Measurements from ENCODE around the gene LRRC8A.

LRRC8A gene

GRCh38 chr9:128928624-128929023 lies 46.7 kb downstream of the LRRC8A start:
- no peak for DNase-seq (ENCODE audit: low read depth)
- TF ChIP-seq POLR2A (IDR thresholded peaks at IDR 0.05; ENCODE audit: extremely low read depth, insufficient read length) (no peak), CTCF (IDR thresholded peaks at IDR 0.05; ENCODE audit: low read depth, low read length) (no peak), MAX (IDR thresholded peaks at IDR 0.05; ENCODE audit: low read depth, low read length) (no peak), MYC (IDR thresholded peaks at IDR 0.05; ENCODE audit: low read depth, low read length) (no peak)

GRCh38 chr9:128929560-128929959 lies 47.6 kb downstream of the LRRC8A start:
- H3K4me3 ChIP-seq (ENCODE audit: low read depth, low read length): no peak overlapping the region
- TF ChIP-seq MAX (IDR thresholded peaks at IDR 0.05; ENCODE audit: low read depth, low read length): no peak
- no peak for TF ChIP-seq MYC (IDR thresholded peaks at IDR 0.05; ENCODE audit: low read depth, low read length)
- TF ChIP-seq POLR2A (IDR thresholded peaks at IDR 0.05; ENCODE audit: extremely low read depth, insufficient read length): no peak
- no peak for TF ChIP-seq CTCF (IDR thresholded peaks at IDR 0.05; ENCODE audit: low read depth, low read length)
- DNase-seq (ENCODE audit: low read depth): no peak

More at GRCh38 chr9:128928624-128929023, 46.7 kb downstream of the LRRC8A start:
- no peak overlapping the region for H3K4me3 ChIP-seq (ENCODE audit: low read depth, low read length)

GRCh38 chr9:128933731-128934130 lies 51.8 kb downstream of the LRRC8A start:
- no peak overlapping the region for H3K4me3 ChIP-seq (ENCODE audit: low read depth, low read length)
- no peak for TF ChIP-seq MAX (IDR thresholded peaks at IDR 0.05; ENCODE audit: low read depth, low read length)
- DNase-seq (ENCODE audit: low read depth): no peak

GRCh38 chr9:128936171-128936865 lies 54.4 kb downstream of the LRRC8A start:
- DNase-seq (ENCODE audit: low read depth): no peak
- no peak for TF ChIP-seq MYC (IDR thresholded peaks at IDR 0.05; ENCODE audit: low read depth, low read length)
- TF ChIP-seq POLR2A (IDR thresholded peaks at IDR 0.05; ENCODE audit: extremely low read depth, insufficient read length): no peak
- TF ChIP-seq MAX (IDR thresholded peaks at IDR 0.05; ENCODE audit: low read depth, low read length): no peak
- TF ChIP-seq CTCF (IDR thresholded peaks at IDR 0.05; ENCODE audit: low read depth, low read length): no peak
- H3K4me3 ChIP-seq (ENCODE audit: low read depth, low read length): no peak overlapping the region

GRCh38 chr9:128937310-128938165 lies 55.6 kb downstream of the LRRC8A start:
- TF ChIP-seq MAX (IDR thresholded peaks at IDR 0.05; ENCODE audit: low read depth, low read length): no peak
- DNase-seq (ENCODE audit: low read depth): no peak
- H3K4me3 ChIP-seq (ENCODE audit: low read depth, low read length): no peak overlapping the region

GRCh38 chr9:128940271-128940921 lies 58.5 kb downstream of the LRRC8A start:
- H3K4me3 ChIP-seq (ENCODE audit: low read depth, low read length): no peak overlapping the region
- TF ChIP-seq MYC (IDR thresholded peaks at IDR 0.05; ENCODE audit: low read depth, low read length) (no peak), MAX (IDR thresholded peaks at IDR 0.05; ENCODE audit: low read depth, low read length) (no peak), CTCF (IDR thresholded peaks at IDR 0.05; ENCODE audit: low read depth, low read length) (no peak), POLR2A (IDR thresholded peaks at IDR 0.05; ENCODE audit: extremely low read depth, insufficient read length) (no peak)
- DNase-seq (ENCODE audit: low read depth): no peak
